ENCODE results near the gene SIK3. TPM values are rescaled to one million over a fixed set of nuclear protein-coding genes. Genes with fewer than 3 reads are reported as not detected.
"Not testable (repeated sequence)": the region's sequence is repeated elsewhere in the genome, so short reads cannot be mapped to it uniquely, and the experiment has no call there.

The SIK3 gene
- total RNA-seq, 1 experiment from 2014 or later = 14.5 TPM

DNA sequence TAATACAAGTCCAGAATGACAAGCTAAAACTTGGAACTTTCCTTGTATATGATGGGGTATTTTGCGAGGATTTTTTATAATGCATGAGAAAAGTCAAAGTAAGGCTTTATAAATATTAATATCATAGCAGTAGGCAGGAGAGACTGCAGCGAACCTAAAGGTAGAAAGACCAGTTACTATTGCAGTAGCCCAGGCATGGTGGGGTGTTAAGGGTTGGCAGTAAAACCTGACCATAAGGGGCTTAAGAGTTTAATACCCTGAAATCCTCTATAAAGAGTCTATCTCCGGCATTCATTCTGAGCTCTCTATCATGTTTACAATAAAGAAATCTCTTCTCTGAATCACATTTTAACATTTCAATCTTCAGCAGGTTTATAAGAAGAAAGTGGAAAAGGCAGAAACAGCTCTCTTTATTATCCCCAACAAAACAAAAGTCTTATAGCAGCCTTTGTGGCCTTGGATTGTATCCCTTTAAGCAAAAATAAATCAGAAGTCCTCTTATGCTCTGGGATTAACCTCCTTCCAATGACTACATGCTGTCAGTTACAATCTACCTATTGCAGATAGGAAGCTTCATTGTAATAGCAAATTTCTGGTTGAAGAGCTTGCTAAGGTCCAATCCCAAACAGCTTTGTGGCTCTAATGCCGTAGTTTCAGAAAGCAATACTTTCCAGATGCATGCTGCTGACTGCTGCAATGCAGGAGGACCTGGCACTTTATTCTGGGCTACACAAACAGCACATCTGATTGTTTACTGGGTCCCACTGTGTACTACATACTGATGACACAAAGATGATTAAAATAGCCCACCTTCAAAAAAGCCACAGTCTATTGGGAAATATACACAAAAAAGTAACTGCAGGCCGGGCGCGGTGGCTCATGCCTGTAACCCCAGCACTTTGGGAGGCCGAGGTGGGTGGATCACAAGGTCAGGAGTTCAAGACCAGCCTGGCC, 45.8 kb downstream of the SIK3 start:
- DNase-seq (no peak), ATAC-seq (no peak)
- CTCF ChIA-PET = no interaction called here
- Histone ChIP-seq H3K36me3 (ENCODE audit: low read depth, low read length) (no peaks in the 10 kb centered on the region), H3K9me3 (ENCODE audit: low read length) (no peaks in the 10 kb centered on the region), H3K4me2 (ENCODE audit: low read length) (no peak overlapping the region), H3K4me1 (ENCODE audit: insufficient read depth, low read length) (no peaks in the 10 kb centered on the region), H3F3A (ENCODE audit: low read length, unreplicated experiment) (no peaks in the 10 kb centered on the region), H3K4me3 (ENCODE audit: low read length) (no peak overlapping the region), H2AFZ (ENCODE audit: low read length) (no peak overlapping the region), H3K27me3 (ENCODE audit: low read length) (no peaks in the 10 kb centered on the region), H4K20me1 (ENCODE audit: low read length) (peaks cover 17% of the 10 kb centered on the region; the same call in 1 of the 2 replicates), H3K27ac (ENCODE audit: low read length) (no peak overlapping the region), H3K79me2 (ENCODE audit: low read length) (peaks cover 33% of the 10 kb centered on the region), H3K9me2 (replicated peaks; ENCODE audit: low read length) (no peaks in the 10 kb centered on the region), H3K9ac (ENCODE audit: low read length) (no peak overlapping the region)
- BruUV-seq (replicated peaks) = no TSS peak
- intact Hi-C loops (cut with micrococcal nuclease) = no loop called here
- TF ChIP-seq EZH2phosphoT487 (IDR thresholded peaks at IDR 0.05; ENCODE audit: borderline replicate concordance, low read length) (no peak), EZH2 (IDR thresholded peaks at IDR 0.05; ENCODE audit: low read length, unreplicated experiment) (no peak)
- TF ChIP-seq, protein P1, sequence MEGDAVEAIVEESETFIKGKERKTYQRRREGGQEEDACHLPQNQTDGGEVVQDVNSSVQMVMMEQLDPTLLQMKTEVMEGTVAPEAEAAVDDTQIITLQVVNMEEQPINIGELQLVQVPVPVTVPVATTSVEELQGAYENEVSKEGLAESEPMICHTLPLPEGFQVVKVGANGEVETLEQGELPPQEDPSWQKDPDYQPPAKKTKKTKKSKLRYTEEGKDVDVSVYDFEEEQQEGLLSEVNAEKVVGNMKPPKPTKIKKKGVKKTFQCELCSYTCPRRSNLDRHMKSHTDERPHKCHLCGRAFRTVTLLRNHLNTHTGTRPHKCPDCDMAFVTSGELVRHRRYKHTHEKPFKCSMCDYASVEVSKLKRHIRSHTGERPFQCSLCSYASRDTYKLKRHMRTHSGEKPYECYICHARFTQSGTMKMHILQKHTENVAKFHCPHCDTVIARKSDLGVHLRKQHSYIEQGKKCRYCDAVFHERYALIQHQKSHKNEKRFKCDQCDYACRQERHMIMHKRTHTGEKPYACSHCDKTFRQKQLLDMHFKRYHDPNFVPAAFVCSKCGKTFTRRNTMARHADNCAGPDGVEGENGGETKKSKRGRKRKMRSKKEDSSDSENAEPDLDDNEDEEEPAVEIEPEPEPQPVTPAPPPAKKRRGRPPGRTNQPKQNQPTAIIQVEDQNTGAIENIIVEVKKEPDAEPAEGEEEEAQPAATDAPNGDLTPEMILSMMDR (conservative IDR thresholded peaks at IDR 0.05; ENCODE audit: low read depth, low read length) = no peak
- POLR2A ChIA-PET (ENCODE audit: unreplicated experiment) = interaction anchor here (0.7 kb wide), 1 partner anchor 20 kb away, joined by 4 read pairs; no protein-coding TSS in a partner anchor

DNA sequence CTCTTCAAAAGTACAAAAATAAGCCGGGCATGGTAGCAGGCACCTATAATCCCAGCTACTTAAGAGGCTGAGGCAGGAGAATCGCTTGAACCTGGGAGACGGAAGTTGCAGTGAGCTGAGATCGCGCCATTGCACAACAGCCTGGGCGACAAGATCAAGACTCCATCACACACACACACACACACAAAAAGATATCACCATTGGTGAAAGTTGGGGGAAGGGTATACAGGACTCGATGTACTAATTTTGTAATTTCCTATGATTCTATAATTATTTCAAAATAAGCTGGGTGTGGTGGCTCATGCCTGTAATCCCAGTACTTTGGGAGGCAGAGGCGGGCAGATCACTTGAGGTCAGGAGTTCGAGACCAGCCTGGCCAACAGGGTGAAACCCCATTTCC, 48.1 kb downstream of the SIK3 start:
- H3K9me3 ChIP-seq (ENCODE audit: low read length); H3K36me3 ChIP-seq (ENCODE audit: low read depth, low read length); H3K4me2 ChIP-seq (ENCODE audit: low read length); BruUV-seq (replicated peaks); H2AFZ ChIP-seq (ENCODE audit: low read length); CTCF ChIA-PET; H3K4me3 ChIP-seq (ENCODE audit: low read length); H3K9me2 ChIP-seq (replicated peaks; ENCODE audit: low read length); H3F3A ChIP-seq (ENCODE audit: low read length, unreplicated experiment); H3K9ac ChIP-seq (ENCODE audit: low read length); H3K27me3 ChIP-seq (ENCODE audit: low read length); ATAC-seq; H3K27ac ChIP-seq (ENCODE audit: low read length); intact Hi-C loops (cut with micrococcal nuclease); DNase-seq: not testable (repeated sequence)
- POLR2A ChIA-PET (ENCODE audit: unreplicated experiment) = interaction anchor here (0.7 kb wide), 1 partner anchor 103 kb away, joined by 3 read pairs; no protein-coding TSS in a partner anchor
- H4K20me1 ChIP-seq (ENCODE audit: low read length) = peaks cover 10% of the 10 kb centered on the region; the same call in 1 of the 2 replicates
- peaks cover 14% of the 10 kb centered on the region for H3K4me1 ChIP-seq (ENCODE audit: insufficient read depth, low read length)
- peaks cover 26% of the 10 kb centered on the region for H3K79me2 ChIP-seq (ENCODE audit: low read length)

DNA sequence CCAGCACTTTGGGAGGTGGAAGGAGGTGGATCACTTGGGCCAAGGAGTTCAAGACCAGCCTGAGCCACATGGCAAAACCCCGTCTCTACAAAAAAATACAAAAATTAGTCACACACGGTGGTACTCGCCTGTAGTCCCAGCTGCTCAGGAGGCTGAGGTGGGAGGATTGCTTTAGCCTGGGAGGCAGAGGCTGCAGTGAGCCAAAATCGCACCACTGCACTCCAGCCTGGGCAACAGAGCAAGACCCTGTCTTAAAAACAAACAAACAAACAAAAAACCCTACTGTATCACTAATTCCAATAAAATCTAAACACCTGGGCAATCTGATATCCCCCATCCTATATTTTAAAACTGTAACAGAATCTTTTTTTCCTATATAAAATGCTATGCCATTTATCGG, 51.6 kb downstream of the SIK3 start:
- H2AFZ ChIP-seq (ENCODE audit: low read length); H3K9me2 ChIP-seq (replicated peaks; ENCODE audit: low read length); H3K9me3 ChIP-seq (ENCODE audit: low read length); H3K27ac ChIP-seq (ENCODE audit: low read length); H3F3A ChIP-seq (ENCODE audit: low read length, unreplicated experiment); DNase-seq; ATAC-seq; H4K20me1 ChIP-seq (ENCODE audit: low read length); H3K4me2 ChIP-seq (ENCODE audit: low read length); H3K4me3 ChIP-seq (ENCODE audit: low read length); H3K36me3 ChIP-seq (ENCODE audit: low read depth, low read length); BruUV-seq (replicated peaks); H3K27me3 ChIP-seq (ENCODE audit: low read length); CTCF ChIA-PET; H3K9ac ChIP-seq (ENCODE audit: low read length): not testable (repeated sequence)
- intact Hi-C loops (cut with micrococcal nuclease) = loop anchor here (1.0 kb wide), 1 partner anchor 35 kb away; no protein-coding TSS in a partner anchor
- H3K4me1 ChIP-seq (ENCODE audit: insufficient read depth, low read length) = peaks cover 16% of the 10 kb centered on the region
- H3K79me2 ChIP-seq (ENCODE audit: low read length) = peaks cover 44% of the 10 kb centered on the region
- POLR2A ChIA-PET (ENCODE audit: unreplicated experiment) = interaction anchor here (0.5 kb wide), 1 partner anchor 27 kb away, joined by 4 read pairs; no protein-coding TSS in a partner anchor
